Heart right ventricle (tissue), 16 donors: ENCODE data around the gene ITPKB. TPM values are rescaled to one million over a fixed set of nuclear protein-coding genes. Genes with fewer than 3 reads are reported as not detected.

Experiments
- ATAC-seq, 8 donors: fragments of 200-7000 bp; cut with Tn5 transposase; one replicate each; pipeline ENCODE4 v1.9.1; 2020; ENCODE audit warnings: mild to moderate bottlenecking in 8 of 8, moderate library complexity in 8 of 8, moderate number of reproducible peaks in 1 of 8
- DNase-seq, 2 donors: peaks; one replicate each; pipeline ENCODE4 v3.0.0-alpha.2; 2020
- H3K27ac ChIP-seq, 10 donors: fragments of 200-600 bp; sonication (generic) in 2 of 10; one replicate each; pipeline versions ENCODE4 v1.5.0 to v1.8.0; 2020 to 2022; ENCODE audit warnings: mild to moderate bottlenecking in 3 of 10
- H3K27me3 ChIP-seq, 7 donors: fragments of 200-600 bp; one replicate each; pipeline ENCODE4 v1.8.0; 2021 to 2022; ENCODE audit warnings: mild to moderate bottlenecking in 2 of 7
- H3K36me3 ChIP-seq, 9 donors: fragments of 200-600 bp; sonication (generic) in 1 of 9; one replicate each; pipeline versions ENCODE4 v1.5.0 to v1.8.0; 2020 to 2022; ENCODE audit warnings: mild to moderate bottlenecking in 2 of 9
- H3K4me1 ChIP-seq, 9 donors: fragments of 200-600 bp; sonication (generic) in 1 of 9; one replicate each; pipeline versions ENCODE4 v1.5.0 to v1.8.0; 2020 to 2022; ENCODE audit warnings: mild to moderate bottlenecking in 4 of 9
- H3K4me3 ChIP-seq, 10 donors: fragments of 200-600 bp; sonication (generic) in 2 of 10; one replicate each; pipeline versions ENCODE4 v1.5.0 to v1.8.0; 2020 to 2022; ENCODE audit warnings: mild to moderate bottlenecking in 7 of 10, moderate library complexity in 2 of 10
- H3K9me3 ChIP-seq, 11 donors: fragments of 200-600 bp in 10 of 11; sonication (generic) in 2 of 11; one replicate each; pipeline versions ENCODE4 v1.5.0 to v1.8.0; 2013 to 2022; ENCODE audit warnings: mild to moderate bottlenecking in 2 of 11, control low read depth in 1 of 11, moderate library complexity in 1 of 11
- WGBS, 2 donors: extraction: QIAGEN DNeasy Blood & Tissue Kit; methylation state at CpG; one replicate each; pipeline ENCODE4 v1.1.7; 2013; ENCODE audit warnings: inconsistent platforms in 1 of 2; 5-methylcytosine and 5-hydroxymethylcytosine counted together
- intact Hi-C, 10 donors: fragments of 100-400 bp; cut with DNase I; formaldehyde crosslinking; loops; one replicate each; pipeline versions ENCODE4 v1.11.1 to v1.14.2; 2022
- polyA plus RNA-seq, 2 donors: library from polyadenylated mRNA; stranded (reverse); fragments of 200-250 nt; gene quantifications; one replicate each; pipeline ENCODE4 v1.2.3, GENCODE V29; 2013
- total RNA-seq, 10 donors: library from RNA; stranded (reverse); fragmentation: NEBNext Ultra II Directional in 3 of 10; extraction: Animal tissue kit (Norgen Biotek cat#: 25700) in 3 of 10; gene quantifications; one replicate each; pipeline versions ENCODE4 v1.2.1 to v1.2.4, GENCODE V29; 2021 to 2023
- TF ChIP-seq, protein P1 (sequence below), 9 donors: fragments of 200-600 bp; sonication (generic) in 2 of 9; IDR thresholded peaks; one replicate each; pipeline versions ENCODE4 v1.5.0 to v1.8.0; 2021 to 2022; ENCODE audit warnings: antibody characterized with exemption in 9 of 9, mild to moderate bottlenecking in 5 of 9, moderate library complexity in 1 of 9
- donor health status: Arrhythmogenic right ventricular cardiomyopathy.
- donor health status: ischemic (EF 13 %, LVEDD 7.1; RV severe dilation, severe dysfunction).
- donor health status: healthy with polysubstance abuse.
- donor health status: DM: no; HTN: yes; CAD: no.
- donor health status: DM: no; HTN: no; CAD: no.
- donor health status: ischemic (EF 25% LVEDD 6.9; RV normal size, moderate dysfunction).
- donor health status: ischemic (EF 25% LVEDD 5.7; RV mildly dilated, moderate dysfunction).
- donor health status: healthy.
- donor health status: DM: yes; HTN: yes; CAD: no.
- donor health status: Ischemic cardiomyopathy.
- donor health status: ischemic (EF 35%, LVEDD 5.7; RV mildly dilated, moderate dysfunction).
- donor health status: nonischemic (EF 11% LVEDD 7.7; RV severe dilation, severe dysfunction).
- donor health status: DM: yes; HTN: yes; CAD: no.
- donor health status: PGD.
- donor health status: ischemic (EF 29% LVEDD 5.4; RV normal size, mild dysfunction).
- donor health status: nonischemic (EF 23%, LVEDD 6.1; RV moderate dilation, normal function).

The ITPKB gene
- total and polyA plus RNA-seq, 12 donors, result 4.5 to 30.5 (median 16.1) TPM

DNA sequence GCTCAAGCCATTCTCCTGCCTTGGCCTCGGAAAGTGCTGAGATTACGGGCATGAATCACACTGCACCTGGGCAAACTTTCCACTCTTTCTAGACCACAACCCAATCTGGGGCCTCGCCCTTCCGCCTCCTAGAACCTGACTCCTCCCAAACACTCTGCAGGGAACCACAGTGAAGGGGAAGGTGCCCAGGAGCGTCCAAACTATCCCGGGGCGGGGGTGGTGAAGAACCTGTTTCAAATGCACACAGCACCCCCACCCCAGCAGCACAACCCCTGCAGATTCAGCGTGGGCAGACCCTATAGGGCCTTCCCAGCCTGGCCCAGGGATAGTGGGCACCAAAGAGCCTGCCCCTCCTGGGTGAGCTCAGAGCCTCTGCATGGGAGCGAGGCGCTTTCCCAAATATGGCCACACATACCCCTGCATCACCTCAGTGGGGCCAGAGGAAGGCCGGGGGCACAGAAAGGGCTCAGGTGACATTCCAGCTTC lies 103.6 kb downstream of the ITPKB start:
- Histone ChIP-seq H3K4me3 (no peak overlapping the region), H3K4me1 (peaks cover 7 to 74% (median 40%) of the 10 kb centered on the region in 9 donors), H3K36me3 (peaks cover 0 to 91% (median 8%) of the 10 kb centered on the region in 9 donors), H3K9me3 (no peaks in the 10 kb centered on the region), H3K27ac (no peak overlapping the region), H3K27me3 (no peaks in the 10 kb centered on the region)
- TF ChIP-seq, protein P1, sequence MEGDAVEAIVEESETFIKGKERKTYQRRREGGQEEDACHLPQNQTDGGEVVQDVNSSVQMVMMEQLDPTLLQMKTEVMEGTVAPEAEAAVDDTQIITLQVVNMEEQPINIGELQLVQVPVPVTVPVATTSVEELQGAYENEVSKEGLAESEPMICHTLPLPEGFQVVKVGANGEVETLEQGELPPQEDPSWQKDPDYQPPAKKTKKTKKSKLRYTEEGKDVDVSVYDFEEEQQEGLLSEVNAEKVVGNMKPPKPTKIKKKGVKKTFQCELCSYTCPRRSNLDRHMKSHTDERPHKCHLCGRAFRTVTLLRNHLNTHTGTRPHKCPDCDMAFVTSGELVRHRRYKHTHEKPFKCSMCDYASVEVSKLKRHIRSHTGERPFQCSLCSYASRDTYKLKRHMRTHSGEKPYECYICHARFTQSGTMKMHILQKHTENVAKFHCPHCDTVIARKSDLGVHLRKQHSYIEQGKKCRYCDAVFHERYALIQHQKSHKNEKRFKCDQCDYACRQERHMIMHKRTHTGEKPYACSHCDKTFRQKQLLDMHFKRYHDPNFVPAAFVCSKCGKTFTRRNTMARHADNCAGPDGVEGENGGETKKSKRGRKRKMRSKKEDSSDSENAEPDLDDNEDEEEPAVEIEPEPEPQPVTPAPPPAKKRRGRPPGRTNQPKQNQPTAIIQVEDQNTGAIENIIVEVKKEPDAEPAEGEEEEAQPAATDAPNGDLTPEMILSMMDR (IDR thresholded peaks at IDR 0.05), result no peak
- 92 to 93% methylated on average over 11 of the region's 11 CpGs for WGBS, 2 donors
- no peak for ATAC-seq
- intact Hi-C loops, result loop anchor here (2.0 to 10.0 kb wide), 10 partner anchors 49 to 809 kb away; partner anchors contain the start of gene ITPKB (in 3 of the 10)
- DNase-seq, result no peak

DNA sequence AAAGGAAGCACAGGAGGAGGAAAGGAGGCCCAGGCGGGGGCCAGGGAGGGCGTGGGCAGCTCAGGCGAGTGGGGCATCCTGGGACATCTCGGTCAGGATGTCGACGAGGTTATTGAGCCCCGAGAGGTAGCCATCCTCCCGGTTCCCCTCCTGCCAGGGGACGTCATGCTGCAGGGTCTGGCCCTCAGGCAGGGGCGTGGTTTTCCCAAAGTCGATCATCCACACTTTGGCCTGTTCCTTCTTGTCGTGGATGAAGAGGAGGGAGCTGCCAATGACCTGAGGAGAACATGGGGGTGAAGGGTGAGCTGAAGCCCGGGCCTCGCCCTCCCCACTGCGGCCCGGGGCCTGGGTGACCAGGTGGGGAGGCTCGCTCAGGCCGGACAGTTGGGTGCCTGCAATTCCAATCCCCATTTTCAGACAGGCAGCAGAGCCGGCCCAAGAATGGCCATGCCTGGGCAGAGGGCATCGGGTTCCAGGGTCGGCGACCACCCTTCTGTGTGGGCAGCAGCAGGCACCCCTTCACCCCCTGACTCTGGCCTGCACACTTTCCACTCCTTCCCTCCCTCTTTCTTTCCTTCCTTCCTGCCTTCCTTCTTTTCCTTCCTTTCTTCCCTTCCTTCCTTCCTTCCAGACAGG lies 104.4 kb downstream of the ITPKB start:
- Histone ChIP-seq H3K36me3 (peaks cover 0 to 88% (median 4%) of the 10 kb centered on the region in 9 donors), H3K27ac (peak overlapping the region in 5 of 10 donors; percentile 15 to 71 (median 51)), H3K27me3 (no peaks in the 10 kb centered on the region), H3K9me3 (no peaks in the 10 kb centered on the region), H3K4me1 (peaks cover 7 to 72% (median 40%) of the 10 kb centered on the region in 9 donors), H3K4me3 (no peak overlapping the region)
- intact Hi-C loops, result loop anchor here (1.0 to 10.0 kb wide), 12 partner anchors 50 to 810 kb away; partner anchors contain the start of gene ITPKB (in 3 of the 10)
- ATAC-seq, result peak in 1 of 8 donors; percentile 8
- 80 to 85% methylated on average over 22 of the region's 22 CpGs for WGBS, 2 donors
- no peak for DNase-seq
- TF ChIP-seq, protein P1 (IDR thresholded peaks at IDR 0.05), result no peak

DNA sequence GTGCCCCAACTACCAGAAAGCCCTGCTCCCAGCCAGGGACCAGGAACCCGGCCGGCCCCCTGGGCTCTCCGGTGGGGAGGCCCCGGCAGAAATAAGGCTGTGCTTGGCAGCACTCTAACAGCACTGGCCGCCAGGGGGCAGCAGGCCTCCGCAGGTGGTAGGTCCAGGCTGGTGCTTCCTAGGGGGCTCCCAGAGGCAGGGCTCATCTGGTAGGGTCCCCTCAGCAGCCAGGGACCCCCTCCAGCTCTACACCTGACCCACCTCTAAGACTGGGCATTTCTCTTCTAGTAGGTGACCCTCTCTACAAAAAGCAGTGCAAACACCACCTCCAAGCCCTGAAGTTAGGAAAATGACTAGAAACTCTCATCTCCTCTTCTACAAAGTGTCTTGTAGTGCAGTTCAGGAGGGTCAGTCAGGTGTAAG lies 104.9 kb downstream of the ITPKB start:
- intact Hi-C loops, result loop anchor here in 9 of 10 donors (1.0 to 10.0 kb wide), 10 partner anchors 51 to 811 kb away; partner anchors contain the start of gene ITPKB (in 1 of the 9)
- no peaks in the 10 kb centered on the region for H3K27me3 ChIP-seq
- WGBS, 2 donors, result 4 to 5% methylated on average over 6 of the region's 6 CpGs
- TF ChIP-seq, protein P1 (IDR thresholded peaks at IDR 0.05), result peak; percentile 93 to 98 (median 95)
- no peak overlapping the region for H3K4me3 ChIP-seq
- H3K36me3 ChIP-seq, result peaks cover 0 to 83% (median 4%) of the 10 kb centered on the region in 9 donors
- H3K9me3 ChIP-seq, result no peaks in the 10 kb centered on the region
- peaks cover 7 to 68% (median 40%) of the 10 kb centered on the region in 9 donors for H3K4me1 ChIP-seq
- DNase-seq (peak; percentile 80 to 86), ATAC-seq (peak; percentile 64 to 83 (median 79))
- peak overlapping the region in 8 of 10 donors; percentile 11 to 71 (median 40) for H3K27ac ChIP-seq

DNA sequence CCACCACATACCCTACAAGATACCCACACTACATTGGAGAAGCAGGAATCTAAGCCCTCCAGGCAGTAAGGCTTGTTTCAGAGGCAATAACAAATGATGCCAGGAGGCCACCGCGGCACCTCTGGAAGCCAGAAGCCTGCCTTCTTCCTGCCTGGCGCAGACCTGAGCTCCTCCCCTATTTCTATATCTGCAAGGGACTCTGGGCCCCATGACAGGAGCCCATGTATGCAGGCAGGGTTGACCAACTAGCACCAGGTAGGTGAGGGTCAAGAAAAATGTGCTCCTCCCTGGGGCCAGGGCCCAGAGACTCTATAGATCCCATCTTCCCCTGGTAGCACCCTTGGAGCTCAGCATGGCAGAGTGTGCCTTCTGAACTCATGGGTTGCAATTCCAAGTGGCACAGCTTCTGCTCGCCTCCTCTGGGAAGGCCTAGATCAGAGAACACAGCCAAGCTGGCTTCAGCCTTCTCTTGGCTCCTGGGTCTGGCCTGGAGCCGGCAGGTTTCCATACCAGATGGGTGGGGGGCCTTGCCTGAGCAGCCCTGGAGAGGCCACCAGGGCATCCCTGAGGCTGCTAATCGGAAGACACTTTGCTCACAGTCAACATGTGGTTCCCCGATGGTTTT lies 105.4 kb downstream of the ITPKB start:
- WGBS, 2 donors, result 43 to 44% methylated on average over 7 of the region's 7 CpGs
- ATAC-seq (peak in 2 of 8 donors; percentile 3 to 6), DNase-seq (no peak)
- H3K9me3 ChIP-seq, result no peaks in the 10 kb centered on the region
- H3K27ac ChIP-seq, result peak overlapping the region in 8 of 10 donors; percentile 11 to 71 (median 40)
- no peaks in the 10 kb centered on the region for H3K27me3 ChIP-seq
- H3K4me1 ChIP-seq, result peaks cover 7 to 63% (median 40%) of the 10 kb centered on the region in 9 donors
- TF ChIP-seq, protein P1 (IDR thresholded peaks at IDR 0.05), result no peak
- H3K36me3 ChIP-seq, result peaks cover 0 to 77% (median under 1%) of the 10 kb centered on the region in 9 donors
- intact Hi-C loops, result loop anchor here in 9 of 10 donors (1.0 to 10.0 kb wide), 10 partner anchors 51 to 811 kb away; partner anchors contain the start of gene ITPKB (in 1 of the 9)
- no peak overlapping the region for H3K4me3 ChIP-seq
